Skin epidermis (tissue), 12 donors: ENCODE results near the gene STUM.
"Not testable (repeated sequence)": the region's sequence is repeated elsewhere in the genome, so short reads cannot be mapped to it uniquely, and the experiment has no call there.

Experiments
- H3K27ac ChIP-seq, 21 experiments: fragments of 200-600 bp; sonication (generic) in 11 of 21; one replicate each; pipeline ENCODE4 v1.5.0; 2020; ENCODE audit warnings: mild to moderate bottlenecking in 3 of 21, inconsistent platforms in 2 of 21, moderate library complexity in 2 of 21
- H3K4me3 ChIP-seq, 7 experiments: fragments of 200-600 bp; sonication (generic) in 2 of 7; one replicate each; pipeline ENCODE4 v1.5.0; 2020; ENCODE audit warnings: inconsistent platforms in 2 of 7, mild to moderate bottlenecking in 2 of 7, moderate library complexity in 1 of 7

Gene STUM

GRCh38 chr1:226632169-226632879, 83.8 kb downstream of the STUM start:
- no peak overlapping the region for H3K4me3 ChIP-seq
- peak overlapping the region in 7 of 21 experiments; percentile 2 to 79 (median 44) for H3K27ac ChIP-seq

- Histone ChIP-seq H3K27ac (peak overlapping the region in 11 of 21 experiments; percentile 20 to 79 (median 44)), H3K4me3 (no peak overlapping the region)
Measured at GRCh38 chr1:226632922-226633351, 84.4 kb downstream of the STUM start.

- no peak overlapping the region for H3K4me3 ChIP-seq
- H3K27ac ChIP-seq: peak overlapping the region in 15 of 21 experiments; percentile 3 to 79 (median 44)
Measured at GRCh38 chr1:226633541-226634165, 85.1 kb downstream of the STUM start.

- H3K4me3 ChIP-seq: no peak overlapping the region
- peak overlapping the region in 15 of 21 experiments; percentile 3 to 79 (median 44) for H3K27ac ChIP-seq
Measured at GRCh38 chr1:226634166-226634588, 85.6 kb downstream of the STUM start.

DNA sequence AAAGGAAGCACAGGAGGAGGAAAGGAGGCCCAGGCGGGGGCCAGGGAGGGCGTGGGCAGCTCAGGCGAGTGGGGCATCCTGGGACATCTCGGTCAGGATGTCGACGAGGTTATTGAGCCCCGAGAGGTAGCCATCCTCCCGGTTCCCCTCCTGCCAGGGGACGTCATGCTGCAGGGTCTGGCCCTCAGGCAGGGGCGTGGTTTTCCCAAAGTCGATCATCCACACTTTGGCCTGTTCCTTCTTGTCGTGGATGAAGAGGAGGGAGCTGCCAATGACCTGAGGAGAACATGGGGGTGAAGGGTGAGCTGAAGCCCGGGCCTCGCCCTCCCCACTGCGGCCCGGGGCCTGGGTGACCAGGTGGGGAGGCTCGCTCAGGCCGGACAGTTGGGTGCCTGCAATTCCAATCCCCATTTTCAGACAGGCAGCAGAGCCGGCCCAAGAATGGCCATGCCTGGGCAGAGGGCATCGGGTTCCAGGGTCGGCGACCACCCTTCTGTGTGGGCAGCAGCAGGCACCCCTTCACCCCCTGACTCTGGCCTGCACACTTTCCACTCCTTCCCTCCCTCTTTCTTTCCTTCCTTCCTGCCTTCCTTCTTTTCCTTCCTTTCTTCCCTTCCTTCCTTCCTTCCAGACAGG, 86.2 kb downstream of the STUM start:
- Histone ChIP-seq H3K27ac (peak overlapping the region in 17 of 21 experiments; percentile 4 to 79 (median 37)), H3K4me3 (peak overlapping the region in 1 of 7 experiments; percentile 4)

GRCh38 chr1:226635456-226635941, 86.9 kb downstream of the STUM start:
- Histone ChIP-seq H3K4me3 (no peak overlapping the region), H3K27ac (peak overlapping the region in 16 of 21 experiments; percentile 4 to 79 (median 36))

DNA sequence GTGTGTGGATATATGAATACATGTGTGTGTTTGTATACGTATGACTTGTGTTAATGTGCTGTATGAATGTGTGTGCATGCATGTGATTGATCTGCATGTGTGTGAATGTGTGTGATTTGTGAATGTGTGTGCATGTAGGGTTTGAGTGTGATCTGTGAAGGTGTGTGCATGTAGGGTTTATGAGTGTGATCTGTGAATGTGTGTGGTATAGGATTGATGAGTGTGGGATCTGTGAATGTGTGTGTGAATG, 88.2 kb downstream of the STUM start:
- Histone ChIP-seq H3K4me3 (no peak overlapping the region), H3K27ac (no peak overlapping the region)

DNA sequence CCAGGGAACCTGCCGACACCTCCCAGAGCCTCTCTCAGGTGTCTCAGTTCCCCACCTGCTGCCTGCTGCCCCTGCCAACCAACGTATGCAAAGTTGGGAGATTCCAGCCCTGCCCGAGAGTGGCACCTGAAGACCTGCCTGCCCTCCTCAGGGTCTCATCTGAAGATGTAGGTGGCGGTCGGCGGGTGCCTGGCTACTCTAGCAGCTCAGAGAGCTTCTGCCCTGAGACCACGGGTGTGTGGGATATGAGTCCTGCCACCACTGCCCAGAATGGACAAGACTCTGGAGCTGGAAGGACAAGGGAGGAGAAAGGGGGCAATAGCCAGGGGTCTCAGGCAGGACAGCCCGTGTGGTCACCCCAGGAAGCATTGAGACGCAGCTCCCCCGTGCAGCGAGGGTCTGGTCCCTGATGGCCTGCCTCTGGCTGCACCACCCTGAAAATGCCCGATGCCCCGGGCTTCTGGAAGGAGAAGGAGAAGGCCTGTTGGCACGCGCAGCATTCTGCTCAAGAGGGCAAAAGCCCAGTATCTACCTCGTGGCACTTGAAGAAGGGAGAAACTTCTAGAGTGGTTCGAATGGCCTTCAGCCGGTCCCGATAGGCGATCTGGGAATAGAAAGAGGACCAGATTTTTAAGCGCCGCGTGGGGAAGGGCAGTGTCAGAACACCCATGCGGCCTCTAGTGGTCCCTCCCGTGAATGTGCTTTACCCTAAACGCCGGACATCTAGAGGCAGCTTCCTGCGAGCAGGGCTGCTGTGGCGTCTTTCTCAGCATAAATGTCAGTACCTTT, 88.8 kb downstream of the STUM start:
- Histone ChIP-seq H3K27ac (peak overlapping the region in 1 of 21 experiments; percentile 52), H3K4me3 (no peak overlapping the region)

GRCh38 chr1:226638001-226638601, 89.5 kb downstream of the STUM start:
- H3K4me3 ChIP-seq: no peak overlapping the region
- H3K27ac ChIP-seq: peak overlapping the region in 4 of 21 experiments; percentile 1 to 52 (median 26)

GRCh38 chr1:226638608-226639007, 90.0 kb downstream of the STUM start:
- Histone ChIP-seq H3K4me3 (no peak overlapping the region), H3K27ac (peak overlapping the region in 3 of 21 experiments; percentile 1 to 52 (median 1))

DNA sequence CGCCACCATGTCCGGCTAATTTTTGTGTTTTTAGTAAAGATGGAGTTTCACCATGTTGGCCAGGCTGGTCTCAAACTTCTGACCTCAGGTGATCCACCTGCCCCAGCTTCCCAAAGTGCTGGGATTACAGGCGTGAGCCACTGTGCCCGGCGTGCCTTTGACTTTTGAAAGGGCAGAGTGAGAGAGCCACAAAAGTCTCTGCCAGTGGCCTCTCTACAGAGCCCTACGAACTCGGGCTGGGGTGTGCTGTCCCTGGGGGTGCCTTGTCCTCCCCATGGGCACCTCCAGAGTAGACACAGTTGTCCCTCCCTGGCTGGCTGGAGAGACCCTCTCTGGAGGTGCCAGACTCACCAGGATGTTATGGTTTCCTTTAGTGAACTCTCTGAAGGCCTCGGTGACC, 90.6 kb downstream of the STUM start:
- H3K4me3 ChIP-seq, H3K27ac ChIP-seq: not testable (repeated sequence)

DNA sequence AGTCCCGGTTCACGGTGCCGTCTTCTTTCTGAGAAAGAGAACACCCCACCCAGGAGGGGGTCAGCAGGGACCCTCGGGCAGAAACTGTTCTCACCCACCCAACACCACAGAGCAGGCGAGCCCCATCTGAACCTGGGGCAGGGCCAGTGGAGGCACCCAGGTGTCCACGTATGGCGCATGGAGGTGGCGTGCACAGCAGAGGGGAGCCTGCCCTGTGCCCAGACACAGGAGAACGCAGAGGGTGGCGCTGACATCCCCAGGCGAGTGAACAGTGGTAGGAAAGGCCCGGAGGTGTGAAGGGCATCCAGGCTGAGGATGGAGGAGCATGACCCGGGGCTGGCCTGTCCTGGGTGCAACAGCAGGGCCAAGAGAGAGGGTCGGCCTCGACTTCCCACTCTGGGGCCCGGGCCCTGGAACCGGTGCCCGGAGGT, 91.1 kb downstream of the STUM start:
- Histone ChIP-seq H3K4me3 (no peak overlapping the region), H3K27ac (peak overlapping the region in 1 of 21 experiments; percentile 22)

DNA sequence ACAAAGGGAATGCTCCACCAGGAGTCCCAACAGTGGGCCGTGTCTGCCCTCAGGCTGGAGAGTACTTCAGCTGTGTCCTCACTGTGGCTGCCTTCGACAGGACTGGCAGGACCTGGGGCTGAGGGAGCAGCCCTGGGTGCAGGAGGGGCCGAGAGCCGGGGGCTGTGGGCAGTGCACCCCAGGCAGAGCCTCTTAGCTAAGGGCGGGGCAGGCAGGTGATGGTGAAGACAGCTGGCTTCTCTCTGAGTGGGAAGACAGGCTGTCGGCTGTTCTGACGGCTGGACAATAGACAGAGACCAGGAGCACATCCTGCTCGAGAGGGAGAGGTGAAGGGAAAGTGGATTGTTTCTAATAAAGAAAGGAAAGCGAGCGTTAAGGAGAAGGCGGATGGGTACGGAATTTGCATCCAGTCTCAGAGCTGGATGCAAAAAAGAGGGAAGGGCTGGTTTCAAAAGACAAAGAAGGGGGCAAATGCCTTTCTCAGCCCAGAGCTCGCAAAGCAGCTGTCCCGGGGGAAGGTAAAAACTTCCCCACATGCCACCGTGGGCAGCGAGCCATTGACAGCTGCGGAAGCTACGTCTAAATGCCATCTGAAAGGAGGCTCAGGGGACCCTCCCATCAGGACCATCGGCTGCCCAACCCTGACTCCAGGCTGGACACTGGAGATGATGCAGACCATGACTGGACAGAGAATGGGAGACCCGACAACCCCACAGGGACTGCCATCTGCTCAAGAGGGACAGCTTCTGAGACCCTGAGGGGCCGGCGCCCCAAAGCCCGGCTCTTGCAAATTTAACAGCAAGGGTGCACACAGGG, 92.0 kb downstream of the STUM start:
- H3K4me3 ChIP-seq: no peak overlapping the region
- H3K27ac ChIP-seq: peak overlapping the region in 1 of 21 experiments; percentile 22

DNA sequence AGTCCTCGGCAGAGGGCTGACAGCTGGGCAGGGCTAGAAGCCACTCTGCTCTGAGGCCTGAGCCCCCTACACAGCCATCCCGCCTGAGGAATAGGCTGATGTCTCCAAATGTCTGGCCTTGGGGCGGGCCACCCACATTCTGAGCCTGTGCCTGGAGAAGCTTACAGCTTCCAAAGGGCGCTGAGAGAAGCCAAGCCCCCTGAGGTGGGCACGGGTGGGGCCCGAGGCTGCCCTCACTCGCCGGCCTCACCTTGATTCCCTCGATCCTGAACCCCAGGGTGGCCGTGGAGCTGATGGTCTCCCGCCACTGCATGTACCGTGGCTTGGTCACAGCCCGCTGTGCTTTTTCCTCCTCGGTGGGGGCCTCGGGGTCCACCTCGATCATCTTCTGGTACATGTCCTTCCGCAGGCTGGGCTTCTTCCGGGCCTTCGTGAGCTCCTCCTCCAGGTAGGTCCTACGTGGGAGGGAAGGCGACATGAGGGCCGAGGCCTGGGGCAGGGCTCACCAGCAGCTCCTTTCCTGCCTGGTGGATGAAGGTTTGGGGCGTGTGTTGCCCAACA, 93.2 kb downstream of the STUM start:
- Histone ChIP-seq H3K27ac (peak overlapping the region in 2 of 21 experiments; percentile 1 to 14), H3K4me3 (no peak overlapping the region)

GRCh38 chr1:226642421-226642820, 93.9 kb downstream of the STUM start:
- Histone ChIP-seq H3K27ac (peak overlapping the region in 9 of 21 experiments; percentile 18 to 79 (median 62)), H3K4me3 (no peak overlapping the region)

DNA sequence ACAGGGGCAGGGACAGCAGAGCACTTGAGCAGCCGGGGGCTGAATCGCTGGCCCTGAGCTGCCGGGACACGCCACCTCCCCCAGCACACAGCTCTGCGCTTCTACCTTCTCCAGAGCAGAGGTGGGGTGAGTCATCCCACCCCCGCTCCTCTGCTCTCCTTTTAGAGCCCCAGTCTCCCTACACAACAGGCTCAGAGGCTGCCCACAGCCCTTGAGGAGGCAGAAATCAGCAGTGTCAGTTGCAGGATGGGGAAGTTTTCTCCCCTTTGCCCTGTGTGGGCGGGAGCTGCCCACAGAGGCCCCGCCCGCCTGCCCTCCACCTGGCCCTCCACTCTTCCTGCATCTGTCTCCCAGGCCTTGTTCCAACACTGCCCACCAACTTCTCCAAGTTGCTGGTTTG, 94.6 kb downstream of the STUM start:
- H3K27ac ChIP-seq: peak overlapping the region in 14 of 21 experiments; percentile 15 to 79 (median 48)

GRCh38 chr1:226643611-226644540, 95.3 kb downstream of the STUM start:
- peak overlapping the region in 13 of 21 experiments; percentile 21 to 79 (median 55) for H3K27ac ChIP-seq
- H3K4me3 ChIP-seq: no peak overlapping the region

More for the DNA sequence above, 94.6 kb downstream of the STUM start:
- no peak overlapping the region for H3K4me3 ChIP-seq
